Smooth muscle cell (in vitro differentiated cells): ENCODE data around the gene BARX1. TPM values are rescaled to one million over a fixed set of nuclear protein-coding genes. Genes with fewer than 3 reads are reported as not detected.

Experiments used
- DNase-seq: peaks from one replicate; lab custom pipeline; 2025; ENCODE audit not compliant: unreplicated experiment; lab: John Stamatoyannopoulos, UW
- H2AFZ ChIP-seq: fragments of 200-600 bp; sonication (generic); 2 replicates; pipeline ENCODE4 v1.6.0; 2016; ENCODE audit warnings: antibody characterized with exemption, low read depth, mild to moderate bottlenecking
- H3F3A ChIP-seq: fragments of 200-600 bp; sonication (generic); 2 replicates; pipeline ENCODE4 v1.6.0; 2017; ENCODE audit warnings: antibody characterized with exemption, low read depth
- H3K27ac ChIP-seq: fragments of 200-600 bp; sonication (generic); 2 replicates; pipeline ENCODE4 v1.5.1; 2016; ENCODE audit warnings: low read depth, mild to moderate bottlenecking
- H3K27me3 ChIP-seq: fragments of 200-600 bp; sonication (generic); 2 replicates; pipeline ENCODE4 v1.6.1; 2016; ENCODE audit warnings: low read depth, mild to moderate bottlenecking
- H3K36me3 ChIP-seq: fragments of 200-600 bp; sonication (generic); 2 replicates; pipeline ENCODE4 v1.5.1; 2016; ENCODE audit warnings: low read depth
- H3K4me1 ChIP-seq: fragments of 200-600 bp; sonication (generic); 2 replicates; pipeline ENCODE4 v1.5.1; 2016; ENCODE audit warnings: low read depth
- H3K4me2 ChIP-seq: fragments of 200-600 bp; sonication (generic); 2 replicates; pipeline ENCODE4 v1.6.0; 2016; ENCODE audit warnings: mild to moderate bottlenecking
- H3K4me3 ChIP-seq: fragments of 200-600 bp; sonication (generic); 2 replicates; pipeline ENCODE4 v1.5.1; 2016; ENCODE audit warnings: mild to moderate bottlenecking
- H3K79me2 ChIP-seq: fragments of 200-600 bp; sonication (generic); 2 replicates; pipeline ENCODE4 v1.6.0; 2016; ENCODE audit warnings: low read depth, mild to moderate bottlenecking
- H3K9ac ChIP-seq: fragments of 200-600 bp; sonication (generic); 2 replicates; pipeline ENCODE4 v1.6.0; 2016; ENCODE audit warnings: low read depth
- H3K9me3 ChIP-seq: fragments of 200-600 bp; sonication (generic); replicated peaks from 2 replicates; pipeline ENCODE4 v1.5.1; 2016; ENCODE audit warnings: low read depth
- H4K20me1 ChIP-seq: fragments of 200-600 bp; sonication (generic); 2 replicates; pipeline ENCODE4 v1.6.0; 2016; ENCODE audit warnings: low read depth
- CTCF ChIP-seq: fragments of 200-600 bp; sonication (generic); IDR thresholded peaks from 2 replicates; pipeline ENCODE4 v1.5.1; 2017; ENCODE audit warnings: borderline replicate concordance, mild to moderate bottlenecking, antibody characterized with exemption; ENCODE audit not compliant: insufficient read depth, poor library complexity, severe bottlenecking
- WGBS: methylation state at CpG from one replicate; pipeline ENCODE4 v1.1.7; 2016; ENCODE audit warnings: low lambda C conversion rate; 5-methylcytosine and 5-hydroxymethylcytosine counted together
- polyA plus RNA-seq: library from polyadenylated mRNA; unstranded; fragments of >200 nt; fragmentation: Nextera tagmentation; extraction: Ambion mirVana; gene quantifications from 2 replicates; pipeline ENCODE4 v1.2.1, GENCODE V29; 2016
- total RNA-seq: library from RNA; depleted of rRNA; stranded (reverse); fragments of >200 nt; gene quantifications from 2 replicates; pipeline ENCODE4 v1.2.3, GENCODE V29; 2014

Gene BARX1
- total and polyA plus RNA-seq, 2 experiments from 2014 or later: 6.1 TPM

GRCh38 chr9:93904649-93905472 lies 50.3 kb downstream of the BARX1 start:
- Histone ChIP-seq H2AFZ (no peak overlapping the region), H4K20me1 (no peaks in the 10 kb centered on the region), H3K9me3 (no peaks in the 10 kb centered on the region), H3K36me3 (no peaks in the 10 kb centered on the region), H3F3A (no peaks in the 10 kb centered on the region), H3K9ac (no peak overlapping the region), H3K27me3 (no peaks in the 10 kb centered on the region), H3K4me1 (no peaks in the 10 kb centered on the region), H3K79me2 (no peaks in the 10 kb centered on the region), H3K4me3 (no peak overlapping the region), H3K27ac (no peak overlapping the region), H3K4me2 (no peak overlapping the region)
- WGBS: 80% methylated on average over 12 of the region's 12 CpGs
- DNase-seq: no peak
- no peak for TF ChIP-seq CTCF

- no peaks in the 10 kb centered on the region for H3K79me2 ChIP-seq
- no peaks in the 10 kb centered on the region for H3F3A ChIP-seq
- no peak for TF ChIP-seq CTCF
- no peak overlapping the region for H2AFZ ChIP-seq
- no peaks in the 10 kb centered on the region for H3K4me1 ChIP-seq
- DNase-seq: no peak
- no peak overlapping the region for H3K27ac ChIP-seq
- H3K9me3 ChIP-seq: no peaks in the 10 kb centered on the region
- no peak overlapping the region for H3K4me2 ChIP-seq
- whole genome bisulfite sequencing: 90% methylated on average over 10 of the region's 10 CpGs
- H3K36me3 ChIP-seq: no peaks in the 10 kb centered on the region
- no peaks in the 10 kb centered on the region for H3K27me3 ChIP-seq
- no peak overlapping the region for H3K4me3 ChIP-seq
- no peaks in the 10 kb centered on the region for H4K20me1 ChIP-seq
- no peak overlapping the region for H3K9ac ChIP-seq
These were observed 51.1 kb downstream of the BARX1 start for GRCh38 chr9:93903886-93904648.

GRCh38 chr9:93902780-93903655 lies 52.1 kb downstream of the BARX1 start:
- Histone ChIP-seq H3K36me3 (no peaks in the 10 kb centered on the region), H3K27me3 (no peaks in the 10 kb centered on the region), H3K9me3 (no peaks in the 10 kb centered on the region), H4K20me1 (no peaks in the 10 kb centered on the region), H3K4me2 (no peak overlapping the region), H2AFZ (no peak overlapping the region), H3K9ac (no peak overlapping the region), H3K79me2 (no peaks in the 10 kb centered on the region), H3K4me3 (no peak overlapping the region), H3F3A (no peaks in the 10 kb centered on the region), H3K27ac (no peak overlapping the region), H3K4me1 (no peaks in the 10 kb centered on the region)
- WGBS: 80% methylated on average over 12 of the region's 12 CpGs
- DNase-seq: no peak
- TF ChIP-seq CTCF: no peak
